ENCODE results near the gene OR52W1. TPM values are rescaled to one million over a fixed set of nuclear protein-coding genes. Genes with fewer than 3 reads are reported as not detected.
A peak's percentile ranks its signal among the peaks of the same experiment; 100 is the strongest.
"Not testable (repeated sequence)": the region's sequence is repeated elsewhere in the genome, so short reads cannot be mapped to it uniquely, and the experiment has no call there.

Gene OR52W1
- total RNA-seq, 1 donor from 2014 or later = not detected

- DNase-seq (ENCODE audit: low spot score) = no peak
These were observed 17.5 kb downstream of the OR52W1 start for GRCh38 chr11:6216501-6216900.

- no peak for DNase-seq (ENCODE audit: low spot score)
These were observed 18.7 kb downstream of the OR52W1 start for GRCh38 chr11:6217722-6218121.

GRCh38 chr11:6219359-6219758 lies 20.3 kb downstream of the OR52W1 start:
- DNase-seq (ENCODE audit: low spot score) = peak; percentile 58

- DNase-seq (ENCODE audit: low spot score) = no peak
These were observed 24.8 kb downstream of the OR52W1 start for GRCh38 chr11:6223854-6224253.

GRCh38 chr11:6224421-6224820 lies 25.4 kb downstream of the OR52W1 start:
- no peak for DNase-seq (ENCODE audit: low spot score)

- DNase-seq (ENCODE audit: low spot score) = no peak
These were observed 26.0 kb downstream of the OR52W1 start for GRCh38 chr11:6225024-6225423.

GRCh38 chr11:6225896-6226295 lies 26.9 kb downstream of the OR52W1 start:
- DNase-seq (ENCODE audit: low spot score) = no peak

- no peak for DNase-seq (ENCODE audit: low spot score)
These were observed 29.5 kb downstream of the OR52W1 start for GRCh38 chr11:6228520-6228919.

GRCh38 chr11:6229911-6230310 lies 30.9 kb downstream of the OR52W1 start:
- DNase-seq (ENCODE audit: low spot score) = no peak

- no peak for DNase-seq (ENCODE audit: low spot score)
These were observed 33.9 kb downstream of the OR52W1 start for GRCh38 chr11:6232899-6233298.

GRCh38 chr11:6233984-6234386 lies 35.0 kb downstream of the OR52W1 start:
- no peak for DNase-seq (ENCODE audit: low spot score)

GRCh38 chr11:6234387-6235107 lies 35.5 kb downstream of the OR52W1 start, which contains the start of gene FHIP1B:
FHIP1B (minus strand) TSS chr11:6234636; CDS start chr11:6224516, 10,120 bp downstream.
- DNase-seq (ENCODE audit: low spot score) = peak; percentile 100

- no peak for DNase-seq (ENCODE audit: low spot score)
These were observed 38.2 kb downstream of the OR52W1 start for GRCh38 chr11:6237266-6237665.

- DNase-seq (ENCODE audit: low spot score) = no peak
These were observed 38.8 kb downstream of the OR52W1 start for GRCh38 chr11:6237761-6238302.

GRCh38 chr11:6238902-6239301 lies 39.9 kb downstream of the OR52W1 start, which contains the start of gene CNGA4:
CNGA4 (plus strand) TSS chr11:6239089; CDS start chr11:6239207, 118 bp downstream.
- DNase-seq (ENCODE audit: low spot score) = no peak

GRCh38 chr11:6240139-6240538 lies 41.1 kb downstream of the OR52W1 start:
- DNase-seq (ENCODE audit: low spot score) = no peak

GRCh38 chr11:6240781-6241180 lies 41.8 kb downstream of the OR52W1 start:
- DNase-seq (ENCODE audit: low spot score) = no peak

GRCh38 chr11:6241316-6241715 lies 42.3 kb downstream of the OR52W1 start:
- DNase-seq (ENCODE audit: low spot score) = no peak

GRCh38 chr11:6245536-6245935 lies 46.5 kb downstream of the OR52W1 start:
- DNase-seq (ENCODE audit: low spot score) = peak; percentile 67

- DNase-seq (ENCODE audit: low spot score) = peak; percentile 93
These were observed 49.2 kb downstream of the OR52W1 start for GRCh38 chr11:6248248-6248647.

- DNase-seq (ENCODE audit: low spot score) = not testable (repeated sequence)
These were observed 49.9 kb downstream of the OR52W1 start for GRCh38 chr11:6248897-6249296.
